ENCODE measurements around the gene MRLN. TPM values are rescaled to one million over a fixed set of nuclear protein-coding genes. Genes with fewer than 3 reads are reported as not detected.
A peak's percentile ranks its signal among the peaks of the same experiment; 100 is the strongest.

Gene MRLN
- total RNA-seq, 6 donors from 2014 or later, result 0.91 TPM; not detected in 5

DNA sequence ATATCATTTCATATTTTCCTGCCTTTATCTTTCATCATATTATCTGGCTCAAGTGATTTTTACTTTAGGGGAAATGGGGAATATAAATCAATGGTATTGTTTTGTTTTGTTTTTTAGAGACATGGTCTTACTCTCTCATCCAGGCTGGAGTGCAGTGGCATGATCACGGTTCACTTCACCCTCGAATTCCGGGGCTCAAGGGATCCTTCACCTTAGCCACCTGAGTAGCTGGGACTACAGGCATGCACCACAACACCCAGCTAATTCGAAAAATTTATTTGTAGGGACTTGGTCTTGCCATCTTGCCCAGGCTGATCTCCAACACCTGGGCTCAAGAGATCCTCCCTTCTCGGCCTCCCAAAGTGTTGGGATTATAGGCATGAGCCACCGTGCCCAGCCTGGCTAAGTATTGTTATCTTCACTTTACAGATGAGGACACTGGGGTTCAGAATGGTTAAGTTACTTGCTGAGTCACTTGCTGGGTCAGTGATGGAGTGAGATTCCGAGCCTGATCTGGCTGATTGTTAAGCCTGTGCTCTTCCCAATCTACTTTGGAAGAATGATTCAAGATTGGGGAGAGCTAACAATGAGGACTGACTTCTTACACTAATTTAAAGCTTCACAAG, 39.9 kb downstream of the MRLN start:
- no peak overlapping the region for H3K27ac ChIP-seq
- 86 to 87% methylated on average over 7 of the region's 7 CpGs for WGBS, 2 donors
- no peak for DNase-seq
- ATAC-seq (ENCODE audit: low FRiP score in 2 of 2), result no peak
- no peak overlapping the region for H3K4me3 ChIP-seq
- TF ChIP-seq POLR2A (IDR thresholded peaks at IDR 0.05) (no peak), POLR2AphosphoS5 (IDR thresholded peaks at IDR 0.05) (no peak), EP300 (IDR thresholded peaks at IDR 0.05) (no peak)
- TF ChIP-seq, protein P1, sequence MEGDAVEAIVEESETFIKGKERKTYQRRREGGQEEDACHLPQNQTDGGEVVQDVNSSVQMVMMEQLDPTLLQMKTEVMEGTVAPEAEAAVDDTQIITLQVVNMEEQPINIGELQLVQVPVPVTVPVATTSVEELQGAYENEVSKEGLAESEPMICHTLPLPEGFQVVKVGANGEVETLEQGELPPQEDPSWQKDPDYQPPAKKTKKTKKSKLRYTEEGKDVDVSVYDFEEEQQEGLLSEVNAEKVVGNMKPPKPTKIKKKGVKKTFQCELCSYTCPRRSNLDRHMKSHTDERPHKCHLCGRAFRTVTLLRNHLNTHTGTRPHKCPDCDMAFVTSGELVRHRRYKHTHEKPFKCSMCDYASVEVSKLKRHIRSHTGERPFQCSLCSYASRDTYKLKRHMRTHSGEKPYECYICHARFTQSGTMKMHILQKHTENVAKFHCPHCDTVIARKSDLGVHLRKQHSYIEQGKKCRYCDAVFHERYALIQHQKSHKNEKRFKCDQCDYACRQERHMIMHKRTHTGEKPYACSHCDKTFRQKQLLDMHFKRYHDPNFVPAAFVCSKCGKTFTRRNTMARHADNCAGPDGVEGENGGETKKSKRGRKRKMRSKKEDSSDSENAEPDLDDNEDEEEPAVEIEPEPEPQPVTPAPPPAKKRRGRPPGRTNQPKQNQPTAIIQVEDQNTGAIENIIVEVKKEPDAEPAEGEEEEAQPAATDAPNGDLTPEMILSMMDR (IDR thresholded peaks at IDR 0.05), result no peak
- peaks cover 9 to 20% (median 14%) of the 10 kb centered on the region in 4 donors for H3K4me1 ChIP-seq
- no peaks in the 10 kb centered on the region for H3K36me3 ChIP-seq
- no peaks in the 10 kb centered on the region for H3K9me3 ChIP-seq
- peaks cover 0 to 15% (median 1%) of the 10 kb centered on the region in 4 donors for H3K27me3 ChIP-seq

DNA sequence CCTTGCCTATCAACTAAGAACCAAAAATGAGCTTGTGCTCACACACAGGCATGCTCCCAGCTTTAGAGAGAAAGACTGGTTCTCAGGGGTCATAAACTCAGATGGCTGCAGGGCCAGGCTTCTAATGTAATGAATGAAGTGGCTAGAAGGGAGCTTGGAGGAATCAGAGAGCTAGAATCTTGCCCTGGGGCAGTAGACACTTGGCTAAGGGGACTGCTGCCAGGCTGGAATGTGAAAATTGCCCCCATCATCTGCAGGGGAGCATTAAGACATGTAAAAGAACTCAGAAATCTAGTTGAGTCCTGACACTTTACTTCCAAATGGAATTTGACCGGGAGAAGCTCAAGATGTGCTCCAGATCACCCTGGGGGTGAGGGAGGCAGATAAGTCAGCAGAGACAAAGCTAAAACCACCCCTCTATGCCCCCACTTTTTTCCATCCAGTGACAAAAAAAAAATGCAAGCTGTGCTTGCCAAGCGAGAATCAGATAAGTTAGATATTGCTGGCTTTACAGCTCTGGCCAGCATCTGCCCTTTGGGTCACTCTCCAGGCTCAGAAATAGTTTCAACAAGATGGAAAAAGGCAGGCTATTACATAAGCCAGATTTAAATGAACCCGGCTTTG, 41.3 kb downstream of the MRLN start:
- H3K9me3 ChIP-seq, result no peaks in the 10 kb centered on the region
- peaks cover 10 to 21% (median 14%) of the 10 kb centered on the region in 4 donors for H3K4me1 ChIP-seq
- DNase-seq (no peak), ATAC-seq (ENCODE audit: low FRiP score in 2 of 2) (no peak)
- H3K27me3 ChIP-seq, result peaks cover 0 to 15% (median 1%) of the 10 kb centered on the region in 4 donors
- H3K27ac ChIP-seq, result no peak overlapping the region
- 62 to 65% methylated on average over 3 of the region's 3 CpGs for WGBS, 2 donors
- H3K36me3 ChIP-seq, result no peaks in the 10 kb centered on the region
- TF ChIP-seq, protein P1 (IDR thresholded peaks at IDR 0.05), result no peak
- TF ChIP-seq POLR2A (IDR thresholded peaks at IDR 0.05), result no peak
- no peak for TF ChIP-seq POLR2AphosphoS5 (IDR thresholded peaks at IDR 0.05)
- no peak for TF ChIP-seq EP300 (IDR thresholded peaks at IDR 0.05)
- no peak overlapping the region for H3K4me3 ChIP-seq

- peak; percentile 34 to 88 for DNase-seq
Measured at GRCh38 chr10:59709395-59710125, 43.7 kb downstream of the MRLN start, which contains the start of gene SLC16A9. Gene SLC16A9 (minus strand): TSS chr10:59709850. CDS start chr10:59684291, 25,559 bp downstream.

DNA sequence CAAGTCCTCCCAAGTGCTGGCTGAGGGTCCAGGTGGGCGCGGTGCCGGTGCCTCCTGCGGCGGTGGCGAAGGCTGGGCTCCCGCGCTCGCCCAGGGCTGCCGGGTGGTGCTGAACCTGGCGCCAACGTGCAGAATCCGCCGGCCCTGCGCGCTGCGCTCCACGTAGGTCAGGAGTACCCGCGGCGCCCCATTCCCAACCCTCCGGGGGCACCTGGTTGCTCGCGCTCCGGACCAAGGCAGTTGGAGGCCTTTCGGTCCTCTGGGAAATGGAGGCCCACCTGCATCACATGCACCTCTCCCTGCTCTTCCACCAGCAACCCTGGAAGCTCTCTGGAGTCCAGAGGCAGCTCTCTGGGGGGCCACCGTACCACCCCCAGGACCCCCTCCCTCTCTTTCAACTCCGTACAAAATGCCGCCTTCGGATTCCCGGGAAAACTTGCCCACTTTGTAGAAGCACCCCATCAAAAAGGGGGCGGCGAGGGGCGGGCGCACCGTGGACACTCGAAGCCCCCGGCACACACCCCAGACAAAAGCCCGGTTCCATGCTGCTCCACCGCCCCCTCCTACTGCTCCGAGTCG, 44.4 kb downstream of the MRLN start:
- WGBS, 2 donors, result 1% methylated on average over 37 of the region's 42 CpGs; no CpG with 5 or more reads in 1 of the 2 donors
- H3K36me3 ChIP-seq, result no peaks in the 10 kb centered on the region
- DNase-seq (peak; percentile 39 to 86), ATAC-seq (ENCODE audit: low FRiP score in 2 of 2) (peak; percentile 27 to 56)
- H3K9me3 ChIP-seq, result no peaks in the 10 kb centered on the region
- H3K4me3 ChIP-seq, result peak overlapping the region; percentile 34 to 65 (median 56)
- TF ChIP-seq EP300 (IDR thresholded peaks at IDR 0.05), result no peak
- TF ChIP-seq, protein P1 (IDR thresholded peaks at IDR 0.05), result no peak
- TF ChIP-seq POLR2AphosphoS5 (IDR thresholded peaks at IDR 0.05), result no peak
- no peak for TF ChIP-seq POLR2A (IDR thresholded peaks at IDR 0.05)
- peak overlapping the region in 1 of 4 donors; percentile 59 for H3K27ac ChIP-seq
- H3K27me3 ChIP-seq, result peaks cover 0 to 15% (median 1%) of the 10 kb centered on the region in 4 donors
- peaks cover 10 to 21% (median 14%) of the 10 kb centered on the region in 4 donors for H3K4me1 ChIP-seq

More at GRCh38 chr10:59709395-59710125, 43.7 kb downstream of the MRLN start, which contains the start of gene SLC16A9:
- WGBS, 2 donors, result 1 to 2% methylated on average over 29 to 61 of the region's 68 CpGs
- peak; percentile 79 to 85 for ATAC-seq (ENCODE audit: low FRiP score in 2 of 2)
- peaks cover 0 to 15% (median 1%) of the 10 kb centered on the region in 4 donors for H3K27me3 ChIP-seq
- H3K9me3 ChIP-seq, result no peaks in the 10 kb centered on the region
- TF ChIP-seq EP300 (IDR thresholded peaks at IDR 0.05) (no peak), POLR2A (IDR thresholded peaks at IDR 0.05) (no peak), POLR2AphosphoS5 (IDR thresholded peaks at IDR 0.05) (no peak)
- TF ChIP-seq, protein P1 (IDR thresholded peaks at IDR 0.05), result peak in 3 of 6 experiments; percentile 13 to 33 (median 33)
- H3K36me3 ChIP-seq, result no peaks in the 10 kb centered on the region
- H3K4me1 ChIP-seq, result peaks cover 10 to 21% (median 14%) of the 10 kb centered on the region in 4 donors
- peak within 1 kb of the TSS in 1 of 4 donors; percentile 59 for H3K27ac ChIP-seq
- H3K4me3 ChIP-seq, result peak within 1 kb of the TSS; percentile 34 to 65 (median 56)
